HG03060 (cell line): ENCODE results near the gene KCNJ10.
"Not testable (repeated sequence)": the region's sequence is repeated elsewhere in the genome, so short reads cannot be mapped to it uniquely, and the experiment has no call there.

ENCODE experiments used
- ATAC-seq: cut with Tn5 transposase; IDR thresholded peaks from one replicate; pipeline ENCODE4 v1.9.1; 2021; ENCODE audit warnings: low read depth, moderate number of reproducible peaks; ENCODE audit not compliant: unreplicated experiment

KCNJ10 gene

DNA sequence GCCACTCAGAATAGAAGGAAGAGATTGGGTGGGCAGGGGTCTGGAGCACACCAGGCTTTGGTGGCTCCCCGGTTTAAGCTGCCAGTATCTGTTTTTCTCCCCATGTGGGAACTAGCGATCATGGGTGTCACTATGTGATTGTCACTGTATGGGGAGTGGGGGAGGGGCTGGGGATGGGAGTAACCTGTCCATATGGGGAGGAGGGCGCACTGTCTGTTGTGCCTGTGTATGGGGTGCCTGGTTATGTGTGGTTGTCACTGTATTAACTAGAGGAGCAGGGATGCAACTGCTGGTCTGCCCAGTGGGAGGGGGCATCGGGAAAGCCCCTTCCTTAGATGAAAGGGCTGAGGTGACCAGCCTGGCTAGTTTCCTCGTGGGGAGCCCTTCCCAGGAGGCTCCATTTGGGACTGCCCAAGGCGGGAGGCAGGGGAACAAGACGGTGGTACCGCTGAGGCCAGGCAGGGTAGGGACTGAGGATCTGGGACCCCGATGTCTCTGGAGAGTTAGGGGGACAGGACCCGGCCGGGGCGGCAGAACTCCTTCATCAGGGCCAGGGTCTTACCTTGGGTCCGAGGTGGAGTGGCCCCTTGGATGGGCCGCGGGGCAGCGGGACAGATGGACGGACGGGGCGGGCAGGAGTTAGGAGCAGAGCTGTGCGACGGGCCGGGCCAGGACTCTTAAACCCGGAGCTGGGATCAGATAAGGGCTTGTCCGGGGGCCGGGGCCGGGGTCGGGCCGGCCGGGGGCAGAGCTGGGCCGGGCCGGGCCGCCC, at the start of gene KCNJ10:
Gene KCNJ10, minus strand, starts transcription at position 701 of the 772 bp plus-strand sequence. CDS start 27,628 bp downstream, outside the sequence.
- ATAC-seq, result no peak

DNA sequence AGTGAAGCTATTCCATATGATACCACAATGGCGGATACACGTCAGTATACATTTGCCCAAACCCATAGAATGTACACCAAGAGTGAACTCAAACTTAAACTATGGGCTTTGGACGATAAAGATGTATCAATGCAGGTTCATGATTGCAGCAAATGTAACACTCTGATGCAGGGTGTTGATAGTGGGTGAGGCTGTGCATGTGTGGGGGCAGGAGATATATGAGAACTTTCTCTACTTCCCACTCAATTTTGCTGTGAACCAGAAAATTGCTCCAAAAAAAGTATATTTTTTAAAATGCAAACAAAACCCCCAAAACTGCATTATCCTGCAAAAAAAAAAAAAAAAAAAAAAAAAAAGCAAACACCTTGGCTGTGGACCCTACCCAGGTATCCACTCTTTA, 49.0 kb upstream of the KCNJ10 start:
- no peak for ATAC-seq

DNA sequence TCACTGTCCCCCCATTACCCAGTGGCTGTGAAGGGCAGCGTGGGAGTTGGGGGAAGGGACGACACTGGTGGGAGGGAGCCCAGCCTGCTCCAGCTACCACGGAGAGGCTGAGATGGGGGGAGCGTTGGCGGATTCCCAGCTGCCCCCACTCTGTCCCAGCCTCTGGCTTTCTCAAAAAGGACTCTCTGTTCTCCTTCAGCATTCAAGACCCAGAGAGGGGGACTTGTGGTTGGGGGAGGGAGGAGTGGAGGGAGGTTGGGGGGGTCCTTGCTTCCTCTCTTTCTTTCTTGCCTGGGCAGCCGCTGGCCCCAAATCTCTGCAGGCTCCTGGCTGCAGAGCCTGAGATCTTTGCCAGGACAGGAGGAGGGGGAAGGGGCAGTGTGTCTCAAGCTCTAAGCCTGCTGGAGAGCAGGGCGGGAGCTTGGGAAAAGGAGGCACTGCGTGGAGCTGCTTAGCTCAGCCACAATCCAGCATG, 47.8 kb upstream of the KCNJ10 start:
- ATAC-seq, result no peak

DNA sequence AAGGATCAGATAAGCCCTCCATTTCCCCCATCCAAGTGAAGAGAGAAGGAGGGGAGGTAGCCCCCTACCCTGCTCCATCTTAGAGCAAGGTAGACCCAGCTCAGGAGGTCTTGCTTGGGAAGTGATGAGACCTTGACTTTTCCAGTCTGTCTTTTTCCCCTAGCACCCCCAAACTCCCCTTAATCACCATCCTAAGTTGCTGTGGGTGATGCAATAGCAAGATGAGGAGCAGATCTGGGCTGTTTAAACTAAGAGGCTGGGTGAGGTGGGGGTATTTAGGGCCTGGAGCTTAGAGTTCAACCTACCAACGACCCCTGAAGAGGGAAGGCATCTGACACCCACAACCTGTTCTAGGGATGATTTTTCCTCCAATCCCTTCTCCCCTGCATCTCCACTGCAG, 47.3 kb upstream of the KCNJ10 start:
- no peak for ATAC-seq

DNA sequence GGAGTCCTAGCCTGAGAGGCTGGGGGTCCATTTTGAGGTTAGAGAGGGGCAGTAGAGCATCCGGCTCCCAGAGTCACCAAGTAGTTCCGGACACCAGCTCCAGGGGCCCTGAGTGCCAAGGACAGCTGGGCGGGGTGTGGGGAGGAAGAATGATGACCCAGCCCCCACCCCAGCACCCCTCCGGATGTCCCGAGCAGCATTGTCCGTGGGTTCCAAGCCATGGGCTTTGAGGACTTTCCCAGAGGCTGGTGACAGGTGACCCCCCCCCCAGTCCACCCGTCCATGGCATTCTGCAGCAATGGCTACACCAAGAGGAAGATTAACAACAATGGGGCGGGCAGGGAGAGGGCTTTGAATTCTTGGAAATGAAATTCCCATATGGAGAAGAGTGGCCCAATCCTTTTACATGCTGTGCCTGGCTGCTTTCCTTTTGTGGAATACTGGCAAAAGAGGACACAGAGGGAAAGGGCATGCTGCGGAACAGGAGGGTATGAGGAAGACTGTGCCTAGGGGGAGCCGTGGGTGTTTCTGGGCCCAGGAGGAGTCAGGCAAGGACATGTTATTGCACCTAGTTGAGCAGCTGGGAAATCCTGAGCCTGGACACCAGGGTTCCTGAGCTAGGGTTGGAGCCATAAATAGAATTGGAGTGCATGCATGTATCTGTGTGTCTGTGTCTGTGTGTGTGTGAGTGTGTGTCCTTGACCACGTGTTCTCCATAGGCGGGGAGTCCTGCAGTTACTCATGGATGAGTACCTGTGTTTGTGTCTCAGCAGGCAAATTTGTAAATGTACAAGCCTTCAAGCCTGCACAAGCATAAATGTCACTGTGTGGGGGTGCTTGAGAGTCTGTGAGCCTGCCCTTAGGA, 46.6 kb upstream of the KCNJ10 start:
- no peak for ATAC-seq

DNA sequence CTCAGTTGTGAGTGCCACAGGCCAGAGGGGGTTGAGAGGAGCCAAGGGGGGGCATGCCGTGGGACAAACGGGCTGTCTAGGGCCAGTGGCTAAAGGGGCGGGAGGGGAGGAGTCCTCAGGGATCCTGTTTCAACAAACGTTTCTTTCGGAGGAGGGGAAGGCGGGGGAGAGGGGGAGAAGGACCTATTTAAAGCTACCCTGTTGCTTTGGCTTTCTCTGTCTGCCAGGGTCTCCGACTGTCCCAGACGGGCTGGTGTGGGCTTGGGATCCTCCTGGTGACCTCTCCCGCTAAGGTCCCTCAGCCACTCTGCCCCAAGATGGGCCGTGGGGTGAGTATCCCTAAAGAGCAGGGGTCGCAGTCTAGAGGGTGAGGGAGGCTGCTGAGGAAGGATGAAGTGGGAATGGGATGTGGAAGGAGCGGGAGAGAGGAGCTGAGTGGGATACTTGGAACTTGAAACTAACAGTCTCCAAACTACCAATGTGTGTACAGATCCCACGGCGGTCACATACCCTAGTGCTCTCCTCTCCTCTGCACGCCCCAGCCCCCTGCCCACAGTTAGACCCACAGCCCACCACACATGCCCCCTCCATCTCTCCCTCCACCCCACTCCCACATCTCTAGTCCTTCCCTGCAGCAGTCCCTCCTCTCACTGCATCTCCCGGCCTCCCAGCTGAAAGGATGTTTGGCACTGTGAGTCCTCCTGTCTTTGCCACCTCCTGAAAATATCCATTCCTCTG, 45.8 kb upstream of the KCNJ10 start, which contains the start of gene ATP1A2:
Gene ATP1A2, plus strand, starts transcription at position 215 of the 738 bp plus-strand sequence. Its CDS starts 103 bp downstream, at position 318.
- no peak for ATAC-seq

DNA sequence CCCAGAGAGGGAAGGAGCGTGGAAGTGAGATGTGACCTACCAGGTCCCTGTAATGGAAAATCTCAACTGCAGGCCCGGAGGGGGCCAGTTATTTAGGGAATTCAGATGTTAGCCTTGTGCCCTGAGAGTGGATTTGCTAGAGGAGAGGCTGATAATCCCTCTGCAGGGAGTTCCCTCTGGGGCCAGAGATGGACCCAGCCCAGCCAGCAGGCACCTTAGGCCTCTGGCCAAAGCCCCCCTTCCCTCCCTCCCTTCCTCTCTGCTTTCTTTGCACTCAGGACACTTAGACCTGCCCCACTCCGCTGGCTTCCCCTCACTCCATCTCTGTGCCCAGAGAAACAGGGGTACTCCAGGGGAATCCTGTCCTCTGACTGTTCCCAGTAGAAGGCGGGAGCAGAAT, 44.1 kb upstream of the KCNJ10 start:
- ATAC-seq, result no peak

DNA sequence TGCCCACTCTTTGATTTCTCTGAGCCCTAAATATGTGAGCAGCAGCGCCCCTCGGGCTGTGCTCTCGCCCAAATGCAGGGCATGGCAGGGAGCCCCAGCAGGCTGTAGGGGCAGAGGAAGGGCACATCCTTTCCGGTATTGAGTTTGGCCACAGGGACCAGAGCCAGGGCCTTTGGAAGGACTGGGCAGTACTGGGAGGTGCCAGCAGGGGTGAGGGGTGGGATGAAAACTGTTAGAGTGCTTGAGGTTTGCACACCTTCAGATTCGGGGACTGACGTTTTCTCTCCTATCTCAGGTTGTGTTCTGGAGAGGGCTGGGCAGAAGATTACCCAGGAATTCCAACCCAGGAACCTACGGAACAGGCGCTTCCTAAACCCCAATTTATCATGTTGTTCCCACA, 43.4 kb upstream of the KCNJ10 start:
- ATAC-seq, result no peak

DNA sequence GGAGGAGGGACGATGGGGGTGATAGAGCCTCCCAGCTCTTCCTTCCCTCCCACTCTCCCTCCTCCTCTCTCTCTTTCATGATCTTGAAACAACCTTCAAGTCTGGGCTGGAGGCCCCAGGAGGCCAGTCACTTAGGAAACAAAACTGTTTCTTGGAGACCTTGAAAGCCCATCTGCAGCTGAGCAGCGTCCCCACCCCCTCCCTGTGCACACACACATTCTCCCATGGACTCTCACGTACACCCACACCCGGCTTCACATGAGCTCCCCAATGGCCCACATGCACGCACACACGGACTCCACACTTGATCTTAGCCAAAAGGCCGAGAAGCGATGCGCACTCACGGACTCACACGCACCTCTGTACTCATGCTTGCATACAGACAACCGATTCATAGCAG, 42.4 kb upstream of the KCNJ10 start:
- no peak for ATAC-seq

DNA sequence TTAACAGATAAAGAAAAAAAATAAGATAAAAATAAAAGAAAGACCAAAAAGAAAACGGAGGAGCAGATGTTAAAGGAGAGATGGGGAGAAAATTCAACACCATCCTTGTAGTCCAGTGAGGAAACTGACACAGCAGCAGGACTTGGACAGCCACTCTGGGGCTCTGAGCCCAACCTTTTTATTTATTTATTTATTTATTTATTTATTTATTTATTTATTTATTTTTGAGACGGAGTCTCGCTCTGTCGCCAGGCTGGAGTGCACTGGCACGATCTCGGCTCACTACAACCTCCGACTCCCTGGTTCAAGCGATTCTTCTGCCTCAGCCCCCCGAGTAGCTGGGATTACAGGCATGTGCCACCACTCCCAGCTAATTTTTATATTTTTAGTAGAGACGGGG, 41.5 kb upstream of the KCNJ10 start:
- ATAC-seq, result not testable (repeated sequence)

DNA sequence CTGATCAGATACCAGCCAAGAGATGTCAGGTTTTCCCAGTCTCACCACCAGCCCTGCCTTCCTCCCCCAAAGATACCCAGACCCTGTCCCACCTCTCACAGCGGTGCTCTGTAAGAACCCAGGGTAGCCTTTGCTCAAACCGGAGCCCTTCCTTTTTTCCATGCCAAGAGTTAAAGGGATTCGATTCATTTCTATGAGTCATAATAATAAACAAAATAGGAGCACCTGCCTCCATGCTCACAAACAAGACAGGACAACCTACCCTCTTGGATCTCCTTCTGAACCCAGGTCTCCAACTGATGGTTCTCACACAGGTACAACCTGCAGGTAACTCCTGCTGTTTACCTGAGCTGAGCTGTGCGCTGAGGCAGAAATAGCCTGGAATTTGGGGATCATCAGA, 39.7 kb upstream of the KCNJ10 start:
- ATAC-seq, result no peak

DNA sequence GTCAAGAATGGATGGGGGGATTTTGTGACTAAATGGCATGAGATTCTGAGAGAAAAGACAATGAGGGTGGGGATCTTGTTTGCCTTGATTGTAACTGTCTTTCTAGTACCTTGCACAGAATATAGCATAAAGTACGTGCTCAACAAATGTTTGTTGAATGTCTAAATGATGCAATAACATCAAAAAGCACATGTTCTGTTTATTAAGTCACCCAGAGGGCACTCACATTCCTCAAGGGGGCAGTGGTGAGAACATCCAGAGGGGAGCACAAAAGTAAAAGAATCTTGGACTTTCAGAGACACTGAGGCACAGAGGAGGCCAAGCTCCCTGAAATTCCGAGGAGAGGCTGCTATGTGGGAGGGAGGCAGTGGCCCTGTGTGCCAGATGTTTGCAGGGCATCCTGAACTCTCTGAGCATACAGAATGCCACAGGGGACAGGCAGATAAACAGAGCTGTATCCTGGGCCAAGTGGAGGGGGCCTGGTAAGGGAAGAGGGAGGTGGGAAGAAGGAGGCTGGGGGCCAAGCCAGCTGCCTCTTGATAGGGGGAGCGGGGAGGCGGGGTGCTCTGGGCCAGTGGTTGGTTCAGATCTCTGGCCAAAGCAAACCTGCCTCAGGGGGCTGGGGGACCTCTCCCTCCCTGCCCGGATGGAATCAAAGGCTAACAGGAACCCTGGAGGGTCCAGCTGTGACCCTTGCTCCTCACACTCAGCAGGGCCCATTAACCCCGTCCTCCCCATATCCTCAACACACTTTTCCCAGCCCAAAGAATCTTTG, 39.1 kb upstream of the KCNJ10 start:
- no peak for ATAC-seq

DNA sequence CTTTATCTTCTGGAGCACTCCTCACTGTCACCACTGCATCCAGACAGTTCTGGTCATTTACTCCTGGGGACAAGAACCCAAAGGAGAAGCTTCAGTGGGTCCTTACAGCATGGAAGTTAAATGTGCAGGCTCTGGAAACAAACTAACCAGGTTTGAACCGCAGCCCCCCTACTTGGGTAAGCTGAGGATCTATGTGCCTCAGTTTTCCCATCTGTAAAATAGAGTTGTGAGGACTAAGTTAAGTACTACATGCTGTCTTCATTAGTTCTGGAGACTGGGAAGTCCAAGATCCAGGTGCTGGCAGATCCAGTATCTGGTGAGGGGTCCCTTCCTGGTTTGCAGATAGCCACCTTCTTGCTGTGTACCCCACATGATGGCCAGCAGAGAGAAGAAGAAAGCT, 37.6 kb upstream of the KCNJ10 start:
- ATAC-seq, result no peak

DNA sequence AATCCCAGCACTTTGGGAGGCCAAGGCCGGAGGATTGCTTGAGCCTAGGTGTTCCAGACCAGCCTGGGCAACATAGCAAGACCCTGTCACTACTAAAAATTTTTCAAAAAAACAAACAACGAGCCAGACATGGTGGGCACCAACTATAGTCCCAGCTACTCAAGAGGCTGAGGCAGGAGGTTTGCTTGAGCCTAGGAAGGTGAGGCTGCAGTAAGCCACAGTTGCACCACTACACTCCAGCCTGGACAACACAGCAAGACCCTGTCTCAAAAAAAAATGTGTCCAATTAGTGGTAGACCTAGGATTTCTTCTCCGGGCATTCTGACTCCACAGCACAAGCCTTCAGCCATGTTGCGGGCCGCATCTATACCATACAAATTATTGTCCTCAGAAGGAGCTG, 35.2 kb upstream of the KCNJ10 start:
- ATAC-seq, result no peak

DNA sequence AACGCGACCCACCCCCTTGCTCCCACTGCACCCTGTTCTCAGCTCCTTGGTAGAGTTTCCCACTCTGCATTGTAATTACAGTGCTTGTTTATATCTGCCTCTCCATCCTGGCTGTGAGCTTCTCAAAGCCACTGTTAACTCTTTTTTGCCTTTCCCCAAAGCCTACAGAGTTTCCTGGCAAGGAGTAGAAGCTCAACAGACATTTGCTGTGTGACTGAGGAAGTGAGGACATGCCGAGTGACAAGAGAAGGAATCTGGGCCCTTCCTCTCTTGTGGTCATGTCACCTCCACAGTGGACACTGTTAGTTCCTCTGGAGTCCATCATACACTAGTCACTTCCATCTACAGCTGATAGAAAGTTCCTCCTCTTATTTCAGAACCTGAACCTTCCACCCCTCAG, 34.5 kb upstream of the KCNJ10 start:
- ATAC-seq, result no peak

DNA sequence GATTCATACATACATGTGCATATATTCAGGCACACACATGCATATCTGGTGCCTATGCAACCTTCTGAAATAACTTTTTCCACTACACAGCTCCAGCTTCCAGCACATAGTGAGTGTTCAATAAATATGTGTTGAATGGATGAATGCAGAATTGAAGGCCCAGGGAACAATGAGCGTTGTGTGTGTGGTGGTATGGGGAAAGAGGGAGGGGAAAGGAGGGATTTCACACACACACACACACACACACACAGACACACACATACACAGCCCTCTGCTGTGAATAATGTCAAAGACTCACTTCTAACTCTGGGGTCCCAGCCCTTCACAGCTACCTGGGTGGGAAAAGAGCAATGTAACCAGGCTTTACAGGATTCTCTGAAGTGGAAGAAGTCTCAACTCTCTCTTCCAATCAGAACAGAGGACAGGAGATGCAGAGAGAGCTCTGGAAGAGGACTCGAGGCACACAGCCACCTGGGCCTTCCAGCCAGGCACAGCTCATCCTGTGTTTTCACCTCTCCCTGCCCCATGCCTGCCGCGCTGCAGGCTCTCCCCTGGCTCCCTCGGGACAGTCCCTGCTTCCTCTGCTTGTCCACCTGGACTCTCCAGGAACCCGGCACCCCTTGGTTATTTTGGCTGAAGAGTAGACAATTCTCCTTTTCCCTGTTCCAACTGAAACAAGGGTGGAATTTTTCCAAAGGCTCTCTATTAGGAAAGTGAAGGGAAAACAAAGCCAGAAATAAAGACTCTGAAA, 33.9 kb upstream of the KCNJ10 start:
- no peak for ATAC-seq

DNA sequence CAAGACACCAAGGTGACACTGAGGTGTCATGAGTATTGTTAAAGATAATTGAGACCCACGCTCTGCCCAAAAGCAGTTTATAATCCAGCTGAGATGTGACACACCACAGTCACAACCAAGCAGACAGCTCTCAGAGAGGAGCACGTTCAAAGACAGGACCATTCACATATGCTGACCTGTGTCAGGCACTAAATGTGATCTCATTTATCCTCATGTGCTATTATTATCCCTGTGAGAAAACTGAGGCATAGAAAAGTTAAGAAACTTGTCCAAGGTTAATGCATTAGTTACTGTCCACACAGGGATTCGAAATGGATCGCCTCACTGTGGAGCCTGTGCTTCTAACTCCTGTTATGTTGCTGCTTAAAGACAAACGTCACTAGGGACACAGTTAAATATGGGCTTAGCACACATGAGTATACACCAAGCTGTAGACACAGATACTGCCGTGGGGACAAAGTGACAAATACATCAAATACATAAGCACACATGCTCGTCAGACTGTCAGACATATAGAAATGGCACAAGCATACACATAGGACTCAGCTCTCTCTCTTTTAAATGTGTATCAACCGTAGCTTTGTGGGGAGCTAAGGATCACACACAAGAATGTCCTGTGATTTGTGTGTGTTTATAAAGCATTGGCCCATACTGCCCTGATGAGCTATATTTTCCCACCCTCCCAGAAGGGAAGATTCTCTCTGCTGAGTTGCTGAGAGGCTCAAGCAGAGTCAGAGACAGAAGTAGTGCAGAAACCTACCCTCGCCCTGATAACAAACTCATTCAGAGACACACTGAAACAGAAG, 32.0 kb upstream of the KCNJ10 start:
- no peak for ATAC-seq

DNA sequence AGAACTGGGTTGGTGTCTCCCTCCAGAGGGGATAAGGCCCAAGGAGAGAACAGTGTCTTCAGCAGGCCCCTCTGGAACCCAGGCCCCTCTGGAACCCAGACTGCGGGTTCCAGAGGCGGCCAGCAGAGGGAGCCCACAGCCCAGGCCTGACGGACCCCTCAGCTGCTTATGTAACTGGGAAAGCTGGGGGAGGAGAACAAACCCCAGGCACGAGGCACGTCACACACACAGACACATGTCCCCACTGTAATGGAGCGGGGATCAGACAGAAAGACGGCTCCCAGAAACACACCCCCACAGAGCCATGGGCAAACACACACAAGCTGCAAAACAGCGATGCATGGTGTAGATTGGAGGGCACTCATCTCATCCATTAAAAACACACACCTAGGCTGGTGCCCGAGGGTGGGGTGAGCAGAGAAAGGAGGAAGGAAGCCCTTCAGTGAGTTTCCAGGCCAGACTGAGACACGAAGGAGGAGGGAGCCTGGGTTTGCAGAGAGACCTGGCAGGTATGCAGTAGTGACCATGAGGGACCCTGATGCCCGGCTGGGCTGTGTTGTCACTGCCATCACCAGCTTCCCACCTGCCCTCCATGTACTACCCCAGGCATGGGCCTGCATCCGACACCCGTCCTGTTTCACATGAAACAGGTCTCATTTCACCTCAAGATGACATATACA, 31.2 kb upstream of the KCNJ10 start:
- no peak for ATAC-seq
